HepG2 (cell line): Measurements from ENCODE around the gene ZNRF3. TPM values are rescaled to one million over a fixed set of nuclear protein-coding genes. Genes with fewer than 3 reads are reported as not detected.

Experiments
- GFI1 ChIP-seq: sonication (generic); formaldehyde crosslinking; IDR thresholded peaks from 2 replicates; pipeline ENCODE4 v1.5.0; 2020; ENCODE audit warnings: missing genetic modification reagents, mild to moderate bottlenecking, borderline replicate concordance
- NR2F6 ChIP-seq, 2 experiments: IDR thresholded peaks; 2 replicates each; pipeline ENCODE4 v1.6.1; 2016; ENCODE audit warnings: antibody characterized with exemption in 1 of 2, mild to moderate bottlenecking in 1 of 2
- SIX4 ChIP-seq: sonication (generic); formaldehyde crosslinking; IDR thresholded peaks from 2 replicates; pipeline ENCODE4 v1.4.0; 2020; ENCODE audit warnings: missing genetic modification reagents
- SP5 ChIP-seq: IDR thresholded peaks from 2 replicates; pipeline ENCODE4 v1.6.1; 2016; ENCODE audit warnings: low read depth, borderline replicate concordance
- ZBTB20 ChIP-seq: sonication (generic); formaldehyde crosslinking; IDR thresholded peaks from 2 replicates; pipeline ENCODE4 v1.8.1; 2023; ENCODE audit warnings: missing genetic modification reagents, low read depth, mild to moderate bottlenecking, borderline replicate concordance
- ZNF431 ChIP-seq: sonication (generic); formaldehyde crosslinking; IDR thresholded peaks from 2 replicates; pipeline ENCODE4 v1.9.0; 2022; ENCODE audit warnings: missing genetic modification reagents, low read depth, mild to moderate bottlenecking, borderline replicate concordance
- polyA plus RNA-seq, 8 experiments: library from polyadenylated mRNA; depleted of rRNA in 3 of 8; stranded (reverse) in 7 of 8; unstranded in 1 of 8; fragments of >200 nt; fragmentation: Illumina TruSeq in 4 of 8; extraction: Trizol in 4 of 8; gene quantifications; 2 replicates each; pipeline versions ENCODE4 v1.2.1 to v1.2.3, GENCODE V29; 2011 to 2016; ENCODE audit warnings: low read depth in 4 of 8, missing spikeins in 1 of 8, mixed read lengths in 1 of 8; ENCODE audit not compliant: insufficient read depth in 1 of 8
- total RNA-seq, 5 experiments: library from RNA; depleted of rRNA; stranded (reverse); fragments of >200 nt; fragmentation: Illumina TruSeq; extraction: Trizol; gene quantifications; 2 replicates each; pipeline ENCODE4 v1.2.3, GENCODE V29; 2016; ENCODE audit warnings: low read depth in 1 of 5
- TF ChIP-seq, protein P1 (sequence below): sonication (generic); formaldehyde crosslinking; IDR thresholded peaks from 2 replicates; pipeline ENCODE4 v1.5.1; 2020; ENCODE audit warnings: mild to moderate bottlenecking, missing genetic modification reagents, borderline replicate concordance
- TF ChIP-seq, protein P2 (sequence below): sonication (generic); formaldehyde crosslinking; IDR thresholded peaks from 2 replicates; pipeline ENCODE4 v1.4.0; 2020; ENCODE audit warnings: missing genetic modification reagents, mild to moderate bottlenecking, borderline replicate concordance
- TF ChIP-seq, protein P3 (sequence below): sonication (generic); formaldehyde crosslinking; IDR thresholded peaks from 2 replicates; pipeline ENCODE4 v1.8.0; 2022; ENCODE audit warnings: mild to moderate bottlenecking, missing genetic modification reagents
- TF ChIP-seq, protein P4 (sequence below), 2 experiments: sonication (generic) in 1 of 2; formaldehyde crosslinking in 1 of 2; IDR thresholded peaks; 2 replicates each; pipeline versions ENCODE4 v1.5.1 to v1.6.1; 2011 to 2020; ENCODE audit warnings: borderline replicate concordance in 1 of 2, low read depth in 1 of 2, low read length in 1 of 2, mild to moderate bottlenecking in 1 of 2, missing genetic modification reagents in 1 of 2, moderate library complexity in 1 of 2
- TF ChIP-seq, protein P5 (sequence below): sonication (generic); formaldehyde crosslinking; conservative IDR thresholded peaks from 2 replicates; pipeline ENCODE4 v1.4.0; 2020; ENCODE audit warnings: mild to moderate bottlenecking, missing genetic modification reagents, moderate library complexity

ZNRF3 gene
- total and polyA plus RNA-seq, 2 of the 13 experiments (the other 11 are each of a cell fraction or from before 2014, with no cell fraction given) = 20.3 to 36.7 TPM

DNA sequence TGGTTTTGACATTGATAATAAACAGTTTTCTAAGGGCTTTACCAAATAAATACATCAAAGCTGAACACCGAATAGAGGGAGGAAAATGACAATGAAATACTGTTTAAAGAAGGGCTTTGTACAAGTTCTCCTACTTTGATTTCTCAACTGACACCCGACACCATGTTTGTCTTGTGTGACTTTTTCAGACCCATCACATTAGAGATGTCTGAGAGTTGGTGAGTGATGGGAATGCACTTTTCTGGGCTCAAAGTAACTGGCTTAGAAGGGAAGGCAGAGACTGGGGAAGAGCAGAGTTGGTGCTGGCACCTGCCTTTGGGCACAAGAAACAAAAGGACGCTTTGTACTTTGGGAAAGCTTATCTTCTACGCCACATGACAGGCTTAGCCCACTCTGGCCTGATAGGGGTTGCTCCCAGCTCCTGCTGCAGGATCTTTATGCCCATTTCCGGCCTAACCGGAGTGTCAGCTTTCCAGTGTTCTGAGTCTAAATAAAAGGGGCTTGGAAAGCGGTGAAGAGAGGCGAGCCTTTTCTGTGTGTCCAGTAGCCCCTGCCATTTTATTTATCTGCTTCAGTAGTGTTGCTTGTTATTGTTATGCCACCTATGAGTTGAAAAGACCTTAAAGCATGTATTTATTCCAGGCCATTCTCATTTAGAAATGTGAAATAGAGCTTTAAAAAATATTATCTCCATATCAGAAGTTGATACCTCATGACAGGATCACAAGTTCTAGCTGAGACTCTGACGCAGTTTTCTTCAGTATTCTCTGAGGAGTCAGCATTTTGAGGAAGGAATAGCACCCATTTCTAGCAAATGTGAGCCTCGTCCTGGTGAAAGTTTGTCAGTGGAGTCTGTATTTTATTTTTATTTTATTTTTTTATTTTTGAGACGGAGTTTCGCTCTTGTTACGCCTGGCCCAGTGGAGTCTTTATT, 213.6 kb downstream of the ZNRF3 start (continued):
- TF ChIP-seq, protein P1, sequence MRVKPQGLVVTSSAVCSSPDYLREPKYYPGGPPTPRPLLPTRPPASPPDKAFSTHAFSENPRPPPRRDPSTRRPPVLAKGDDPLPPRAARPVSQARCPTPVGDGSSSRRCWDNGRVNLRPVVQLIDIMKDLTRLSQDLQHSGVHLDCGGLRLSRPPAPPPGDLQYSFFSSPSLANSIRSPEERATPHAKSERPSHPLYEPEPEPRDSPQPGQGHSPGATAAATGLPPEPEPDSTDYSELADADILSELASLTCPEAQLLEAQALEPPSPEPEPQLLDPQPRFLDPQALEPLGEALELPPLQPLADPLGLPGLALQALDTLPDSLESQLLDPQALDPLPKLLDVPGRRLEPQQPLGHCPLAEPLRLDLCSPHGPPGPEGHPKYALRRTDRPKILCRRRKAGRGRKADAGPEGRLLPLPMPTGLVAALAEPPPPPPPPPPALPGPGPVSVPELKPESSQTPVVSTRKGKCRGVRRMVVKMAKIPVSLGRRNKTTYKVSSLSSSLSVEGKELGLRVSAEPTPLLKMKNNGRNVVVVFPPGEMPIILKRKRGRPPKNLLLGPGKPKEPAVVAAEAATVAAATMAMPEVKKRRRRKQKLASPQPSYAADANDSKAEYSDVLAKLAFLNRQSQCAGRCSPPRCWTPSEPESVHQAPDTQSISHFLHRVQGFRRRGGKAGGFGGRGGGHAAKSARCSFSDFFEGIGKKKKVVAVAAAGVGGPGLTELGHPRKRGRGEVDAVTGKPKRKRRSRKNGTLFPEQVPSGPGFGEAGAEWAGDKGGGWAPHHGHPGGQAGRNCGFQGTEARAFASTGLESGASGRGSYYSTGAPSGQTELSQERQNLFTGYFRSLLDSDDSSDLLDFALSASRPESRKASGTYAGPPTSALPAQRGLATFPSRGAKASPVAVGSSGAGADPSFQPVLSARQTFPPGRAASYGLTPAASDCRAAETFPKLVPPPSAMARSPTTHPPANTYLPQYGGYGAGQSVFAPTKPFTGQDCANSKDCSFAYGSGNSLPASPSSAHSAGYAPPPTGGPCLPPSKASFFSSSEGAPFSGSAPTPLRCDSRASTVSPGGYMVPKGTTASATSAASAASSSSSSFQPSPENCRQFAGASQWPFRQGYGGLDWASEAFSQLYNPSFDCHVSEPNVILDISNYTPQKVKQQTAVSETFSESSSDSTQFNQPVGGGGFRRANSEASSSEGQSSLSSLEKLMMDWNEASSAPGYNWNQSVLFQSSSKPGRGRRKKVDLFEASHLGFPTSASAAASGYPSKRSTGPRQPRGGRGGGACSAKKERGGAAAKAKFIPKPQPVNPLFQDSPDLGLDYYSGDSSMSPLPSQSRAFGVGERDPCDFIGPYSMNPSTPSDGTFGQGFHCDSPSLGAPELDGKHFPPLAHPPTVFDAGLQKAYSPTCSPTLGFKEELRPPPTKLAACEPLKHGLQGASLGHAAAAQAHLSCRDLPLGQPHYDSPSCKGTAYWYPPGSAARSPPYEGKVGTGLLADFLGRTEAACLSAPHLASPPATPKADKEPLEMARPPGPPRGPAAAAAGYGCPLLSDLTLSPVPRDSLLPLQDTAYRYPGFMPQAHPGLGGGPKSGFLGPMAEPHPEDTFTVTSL (CRISPR knock-in tag) = peak; percentile 82; the same call in 1 of the 2 replicates
- TF ChIP-seq ZNF431 (no peak), SIX4 (CRISPR knock-in tag) (peak; percentile 100), ZBTB20 (CRISPR knock-in tag) (peak; percentile 71; the same call in 1 of the 2 replicates), SP5 (peak; percentile 92), NR2F6 (IDR thresholded peaks at IDR 0.05) (peak; percentile 84), NR2F6 (CRISPR knock-in tag; IDR thresholded peaks at IDR 0.05) (peak; percentile 66), GFI1 (peak; percentile 98)
- TF ChIP-seq, protein P2, sequence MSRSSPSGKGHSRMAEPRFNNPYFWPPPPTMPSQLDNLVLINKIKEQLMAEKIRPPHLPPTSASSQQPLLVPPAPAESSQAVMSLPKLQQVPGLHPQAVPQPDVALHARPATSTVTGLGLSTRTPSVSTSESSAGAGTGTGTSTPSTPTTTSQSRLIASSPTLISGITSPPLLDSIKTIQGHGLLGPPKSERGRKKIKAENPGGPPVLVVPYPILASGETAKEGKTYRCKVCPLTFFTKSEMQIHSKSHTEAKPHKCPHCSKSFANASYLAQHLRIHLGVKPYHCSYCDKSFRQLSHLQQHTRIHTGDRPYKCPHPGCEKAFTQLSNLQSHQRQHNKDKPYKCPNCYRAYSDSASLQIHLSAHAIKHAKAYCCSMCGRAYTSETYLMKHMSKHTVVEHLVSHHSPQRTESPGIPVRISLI (CRISPR knock-in tag) = peak; percentile 67; the same call in 1 of the 2 replicates
- TF ChIP-seq, protein P3, sequence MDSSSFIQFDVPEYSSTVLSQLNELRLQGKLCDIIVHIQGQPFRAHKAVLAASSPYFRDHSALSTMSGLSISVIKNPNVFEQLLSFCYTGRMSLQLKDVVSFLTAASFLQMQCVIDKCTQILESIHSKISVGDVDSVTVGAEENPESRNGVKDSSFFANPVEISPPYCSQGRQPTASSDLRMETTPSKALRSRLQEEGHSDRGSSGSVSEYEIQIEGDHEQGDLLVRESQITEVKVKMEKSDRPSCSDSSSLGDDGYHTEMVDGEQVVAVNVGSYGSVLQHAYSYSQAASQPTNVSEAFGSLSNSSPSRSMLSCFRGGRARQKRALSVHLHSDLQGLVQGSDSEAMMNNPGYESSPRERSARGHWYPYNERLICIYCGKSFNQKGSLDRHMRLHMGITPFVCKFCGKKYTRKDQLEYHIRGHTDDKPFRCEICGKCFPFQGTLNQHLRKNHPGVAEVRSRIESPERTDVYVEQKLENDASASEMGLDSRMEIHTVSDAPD (CRISPR knock-in tag) = no peak; the same call in 1 of the 2 replicates
- TF ChIP-seq, protein P4, sequence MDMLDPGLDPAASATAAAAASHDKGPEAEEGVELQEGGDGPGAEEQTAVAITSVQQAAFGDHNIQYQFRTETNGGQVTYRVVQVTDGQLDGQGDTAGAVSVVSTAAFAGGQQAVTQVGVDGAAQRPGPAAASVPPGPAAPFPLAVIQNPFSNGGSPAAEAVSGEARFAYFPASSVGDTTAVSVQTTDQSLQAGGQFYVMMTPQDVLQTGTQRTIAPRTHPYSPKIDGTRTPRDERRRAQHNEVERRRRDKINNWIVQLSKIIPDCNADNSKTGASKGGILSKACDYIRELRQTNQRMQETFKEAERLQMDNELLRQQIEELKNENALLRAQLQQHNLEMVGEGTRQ (IDR thresholded peaks at IDR 0.05; ENCODE audit: low read depth, low read length) = peak; percentile 29; the same call in 1 of the 2 replicates
- TF ChIP-seq, protein P4 (CRISPR knock-in tag; IDR thresholded peaks at IDR 0.05; ENCODE audit: borderline replicate concordance) = no peak
- TF ChIP-seq, protein P5, sequence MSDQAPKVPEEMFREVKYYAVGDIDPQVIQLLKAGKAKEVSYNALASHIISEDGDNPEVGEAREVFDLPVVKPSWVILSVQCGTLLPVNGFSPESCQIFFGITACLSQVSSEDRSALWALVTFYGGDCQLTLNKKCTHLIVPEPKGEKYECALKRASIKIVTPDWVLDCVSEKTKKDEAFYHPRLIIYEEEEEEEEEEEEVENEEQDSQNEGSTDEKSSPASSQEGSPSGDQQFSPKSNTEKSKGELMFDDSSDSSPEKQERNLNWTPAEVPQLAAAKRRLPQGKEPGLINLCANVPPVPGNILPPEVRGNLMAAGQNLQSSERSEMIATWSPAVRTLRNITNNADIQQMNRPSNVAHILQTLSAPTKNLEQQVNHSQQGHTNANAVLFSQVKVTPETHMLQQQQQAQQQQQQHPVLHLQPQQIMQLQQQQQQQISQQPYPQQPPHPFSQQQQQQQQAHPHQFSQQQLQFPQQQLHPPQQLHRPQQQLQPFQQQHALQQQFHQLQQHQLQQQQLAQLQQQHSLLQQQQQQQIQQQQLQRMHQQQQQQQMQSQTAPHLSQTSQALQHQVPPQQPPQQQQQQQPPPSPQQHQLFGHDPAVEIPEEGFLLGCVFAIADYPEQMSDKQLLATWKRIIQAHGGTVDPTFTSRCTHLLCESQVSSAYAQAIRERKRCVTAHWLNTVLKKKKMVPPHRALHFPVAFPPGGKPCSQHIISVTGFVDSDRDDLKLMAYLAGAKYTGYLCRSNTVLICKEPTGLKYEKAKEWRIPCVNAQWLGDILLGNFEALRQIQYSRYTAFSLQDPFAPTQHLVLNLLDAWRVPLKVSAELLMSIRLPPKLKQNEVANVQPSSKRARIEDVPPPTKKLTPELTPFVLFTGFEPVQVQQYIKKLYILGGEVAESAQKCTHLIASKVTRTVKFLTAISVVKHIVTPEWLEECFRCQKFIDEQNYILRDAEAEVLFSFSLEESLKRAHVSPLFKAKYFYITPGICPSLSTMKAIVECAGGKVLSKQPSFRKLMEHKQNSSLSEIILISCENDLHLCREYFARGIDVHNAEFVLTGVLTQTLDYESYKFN (CRISPR knock-in tag) = peak; percentile 77
